ENCODE measurements around the gene HTR3A. TPM values are rescaled to one million over a fixed set of nuclear protein-coding genes. Genes with fewer than 3 reads are reported as not detected.

Gene HTR3A
- total and polyA plus RNA-seq, 2 of the 13 experiments (the other 11 are each of a cell fraction or from before 2014, with no cell fraction given) = not detected

GRCh38 chr11:113971506-113972195 is 3.3 kb upstream of the HTR3A start:
- TF ChIP-seq ZNF251 (CRISPR knock-in tag; IDR thresholded peaks at IDR 0.05) (no peak), CENPT (CRISPR knock-in tag; IDR thresholded peaks at IDR 0.05; ENCODE audit: low read depth) (no peak), ZZZ3 (CRISPR knock-in tag; IDR thresholded peaks at IDR 0.05; ENCODE audit: borderline replicate concordance) (no peak), RORA (CRISPR knock-in tag; IDR thresholded peaks at IDR 0.05) (no peak), ZNF263 (CRISPR knock-in tag; IDR thresholded peaks at IDR 0.05) (no peak), NBN (conservative IDR thresholded peaks at IDR 0.05) (no peak), NPAS2 (CRISPR knock-in tag; IDR thresholded peaks at IDR 0.05; ENCODE audit: borderline replicate concordance) (no peak), ZSCAN5A (CRISPR knock-in tag; IDR thresholded peaks at IDR 0.05; ENCODE audit: borderline replicate concordance) (no peak)
- TF ChIP-seq, protein P1, sequence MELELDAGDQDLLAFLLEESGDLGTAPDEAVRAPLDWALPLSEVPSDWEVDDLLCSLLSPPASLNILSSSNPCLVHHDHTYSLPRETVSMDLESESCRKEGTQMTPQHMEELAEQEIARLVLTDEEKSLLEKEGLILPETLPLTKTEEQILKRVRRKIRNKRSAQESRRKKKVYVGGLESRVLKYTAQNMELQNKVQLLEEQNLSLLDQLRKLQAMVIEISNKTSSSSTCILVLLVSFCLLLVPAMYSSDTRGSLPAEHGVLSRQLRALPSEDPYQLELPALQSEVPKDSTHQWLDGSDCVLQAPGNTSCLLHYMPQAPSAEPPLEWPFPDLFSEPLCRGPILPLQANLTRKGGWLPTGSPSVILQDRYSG (CRISPR knock-in tag; IDR thresholded peaks at IDR 0.05) = no peak
- Histone ChIP-seq H3K4me1 (ENCODE audit: insufficient read depth, low read length) (no peaks in the 10 kb centered on the region), H2AFZ (ENCODE audit: low read length) (no peak overlapping the region), H3K9me3 (ENCODE audit: low read length) (no peaks in the 10 kb centered on the region), H3K9ac (ENCODE audit: insufficient read depth, low read depth, low read length) (no peak overlapping the region), H3K4me3 (replicated peaks in 1 of 3; ENCODE audit: insufficient read depth in 1 of 3, low read depth in 2 of 3, low read length in 3 of 3) (no peak overlapping the region), H3K27me3 (ENCODE audit: control insufficient read depth in 1 of 2, insufficient read depth in 2 of 2, low read length in 2 of 2) (peaks cover 5 to 32% of the 10 kb centered on the region in 2 experiments; a peak in 3 of 5 replicates), H3K4me2 (ENCODE audit: low read depth, low read length) (no peak overlapping the region), H3K36me3 (replicated peaks in 1 of 2; ENCODE audit: control insufficient read depth in 1 of 2, insufficient read depth in 2 of 2, low read length in 2 of 2) (no peaks in the 10 kb centered on the region), H3K27ac (ENCODE audit: extremely low read length, insufficient read depth, low read length) (no peak overlapping the region), H3K79me2 (ENCODE audit: insufficient read depth, low read length) (no peaks in the 10 kb centered on the region), H4K20me1 (ENCODE audit: insufficient read depth, low read length) (no peaks in the 10 kb centered on the region)
- DNase-seq (ENCODE audit: low spot score) (no peak), FAIRE-seq (no peak), ATAC-seq (no peak)
- 31% methylated on average over 11 of the region's 15 CpGs for WGBS (ENCODE audit: low lambda C conversion rate)
- in situ Hi-C loops (cut with HindIII; ENCODE audit: extremely low pct_ligation_motif_present, low pct_unique_long_range_greater_than_20kb) = no loop called here
- POLR2A ChIA-PET = no interaction called here
- CTCF ChIA-PET (ENCODE audit: low intra/inter-chr PET ratio, low total read pairs) = no interaction called here
- BruUV-seq (replicated peaks) = no TSS peak
- intact Hi-C loops (cut with micrococcal nuclease; ENCODE audit: unreplicated experiment) = no loop called here

Data from HepG2 (cell line).